Breast epithelium (tissue), 4 donors: Measurements from ENCODE around the gene PRR19. TPM values are rescaled to one million over a fixed set of nuclear protein-coding genes. Genes with fewer than 3 reads are reported as not detected.

Experiments used
- DNase-seq, 2 donors: peaks; one replicate each; pipeline ENCODE4 v3.0.0-alpha.2; 2019; ENCODE audit warnings: low spot score in 2 of 2
- H3K27ac ChIP-seq, 2 donors: fragments of 200-600 bp; sonication (generic) in 1 of 2; one replicate each; pipeline ENCODE4 v1.5.1; 2016 to 2019; ENCODE audit warnings: mild to moderate bottlenecking in 1 of 2
- H3K27me3 ChIP-seq, 2 donors: fragments of 200-600 bp; sonication (generic) in 1 of 2; one replicate each; pipeline versions ENCODE4 v1.5.1 to v1.6.0; 2017 to 2019; ENCODE audit warnings: control low read depth in 1 of 2, mild to moderate bottlenecking in 1 of 2
- H3K36me3 ChIP-seq: fragments of 200-600 bp; one replicate; pipeline ENCODE4 v1.5.1; 2019
- H3K4me1 ChIP-seq, 2 donors: fragments of 200-600 bp; sonication (generic); one replicate each; pipeline ENCODE4 v1.5.1; 2016 to 2019; ENCODE audit warnings: control low read depth in 1 of 2
- H3K4me3 ChIP-seq, 3 donors: fragments of 200-600 bp; sonication (generic); 1 replicate in 2 of 3; 2 replicates in 1 of 3; pipeline ENCODE4 v1.5.1; 2016 to 2019; ENCODE audit warnings: mild to moderate bottlenecking in 3 of 3, moderate library complexity in 2 of 3
- H3K9me3 ChIP-seq, 2 donors: fragments of 200-600 bp; sonication (generic) in 1 of 2; one replicate each; pipeline ENCODE4 v1.5.1; 2016 to 2019; ENCODE audit warnings: control low read depth in 1 of 2
- CTCF ChIP-seq, 3 donors: fragments of 450-650 bp; IDR thresholded peaks; one replicate each; pipeline ENCODE4 v1.5.1; 2016 to 2017; ENCODE audit warnings: antibody characterized with exemption in 3 of 3, mild to moderate bottlenecking in 3 of 3, moderate library complexity in 3 of 3
- POLR2A ChIP-seq: fragments of 450-650 bp; IDR thresholded peaks from one replicate; pipeline ENCODE4 v1.6.1; 2016; ENCODE audit warnings: antibody characterized with exemption, mild to moderate bottlenecking, moderate library complexity
- POLR2AphosphoS5 ChIP-seq, 3 donors: sonication (generic); formaldehyde crosslinking; IDR thresholded peaks; one replicate each; pipeline ENCODE4 v1.6.1; 2017; ENCODE audit warnings: antibody characterized with exemption in 3 of 3
- intact Hi-C: fragments of 100-400 bp; cut with DNase I; formaldehyde crosslinking; loops from one replicate; pipeline ENCODE4 v1.15.1; 2023; ENCODE audit warnings: low total_unique reads
- total RNA-seq, 3 donors: library from RNA; depleted of rRNA; stranded (reverse); fragments of >200 nt; gene quantifications; one replicate each; pipeline ENCODE4 v1.1.0, GENCODE V29; 2016

PRR19 gene
- total RNA-seq, 3 donors from 2014 or later: 0.33 to 2.6 (median 0.48) TPM

- no peak overlapping the region for H3K4me3 ChIP-seq
- H3K36me3 ChIP-seq: no peaks in the 10 kb centered on the region
- intact Hi-C loops: no loop called here
- H3K9me3 ChIP-seq: no peaks in the 10 kb centered on the region
- H3K4me1 ChIP-seq: no peaks in the 10 kb centered on the region
- TF ChIP-seq POLR2A (no peak), CTCF (IDR thresholded peaks at IDR 0.05) (no peak), POLR2AphosphoS5 (IDR thresholded peaks at IDR 0.05) (no peak)
- no peak for DNase-seq
- H3K27me3 ChIP-seq: no peaks in the 10 kb centered on the region
- no peak overlapping the region for H3K27ac ChIP-seq
Measured at GRCh38 chr19:42294471-42295137, 7.3 kb upstream of the PRR19 start.

GRCh38 chr19:42295342-42295741, 6.6 kb upstream of the PRR19 start:
- DNase-seq: no peak
- H3K27ac ChIP-seq: peak overlapping the region in 1 of 2 donors; percentile 48
- H3K4me3 ChIP-seq: no peak overlapping the region
- no peak for TF ChIP-seq CTCF (IDR thresholded peaks at IDR 0.05)
- TF ChIP-seq POLR2A: no peak
- no peak for TF ChIP-seq POLR2AphosphoS5 (IDR thresholded peaks at IDR 0.05)
- no peaks in the 10 kb centered on the region for H3K27me3 ChIP-seq
- H3K36me3 ChIP-seq: no peaks in the 10 kb centered on the region
- intact Hi-C loops: no loop called here
- H3K4me1 ChIP-seq: no peaks in the 10 kb centered on the region
- no peaks in the 10 kb centered on the region for H3K9me3 ChIP-seq

GRCh38 chr19:42295831-42296525, 6.0 kb upstream of the PRR19 start:
- intact Hi-C loops: no loop called here
- Histone ChIP-seq H3K36me3 (no peaks in the 10 kb centered on the region), H3K27ac (peak overlapping the region; percentile 19 to 48)

GRCh38 chr19:42297039-42297438, 4.9 kb upstream of the PRR19 start:
- Histone ChIP-seq H3K36me3 (no peaks in the 10 kb centered on the region), H3K27ac (no peak overlapping the region), H3K27me3 (no peaks in the 10 kb centered on the region), H3K4me3 (no peak overlapping the region), H3K9me3 (no peaks in the 10 kb centered on the region), H3K4me1 (no peaks in the 10 kb centered on the region)
- TF ChIP-seq CTCF (IDR thresholded peaks at IDR 0.05) (no peak), POLR2AphosphoS5 (IDR thresholded peaks at IDR 0.05) (no peak), POLR2A (no peak)
- intact Hi-C loops: no loop called here
- no peak for DNase-seq

More at GRCh38 chr19:42295831-42296525, 6.0 kb upstream of the PRR19 start:
- peak; percentile 84 to 87 for DNase-seq
- Histone ChIP-seq H3K9me3 (no peaks in the 10 kb centered on the region), H3K27me3 (no peaks in the 10 kb centered on the region), H3K4me3 (no peak overlapping the region), H3K4me1 (no peaks in the 10 kb centered on the region)
- TF ChIP-seq CTCF (IDR thresholded peaks at IDR 0.05): peak; percentile 88 to 95 (median 88)
- TF ChIP-seq POLR2AphosphoS5 (IDR thresholded peaks at IDR 0.05): peak; percentile 27 to 33 (median 27)
- TF ChIP-seq POLR2A: no peak

- intact Hi-C loops: no loop called here
- Histone ChIP-seq H3K4me1 (peaks cover 3 to 6% of the 10 kb centered on the region in 2 donors), H3K9me3 (no peaks in the 10 kb centered on the region), H3K27me3 (no peaks in the 10 kb centered on the region), H3K36me3 (no peaks in the 10 kb centered on the region), H3K27ac (peak overlapping the region in 1 of 2 donors; percentile 73), H3K4me3 (peak overlapping the region in 2 of 3 donors; percentile 69 to 76)
- DNase-seq: no peak
- no peak for TF ChIP-seq POLR2A
- no peak for TF ChIP-seq POLR2AphosphoS5 (IDR thresholded peaks at IDR 0.05)
- no peak for TF ChIP-seq CTCF (IDR thresholded peaks at IDR 0.05)
Measured at GRCh38 chr19:42303101-42303464, 1.2 kb downstream of the PRR19 start.
